GM12864 (cell line): ENCODE data around the gene MRPL36.
"Not testable (repeated sequence)": the region's sequence is repeated elsewhere in the genome, so short reads cannot be mapped to it uniquely, and the experiment has no call there.

Experiments
- DNase-seq: peaks from one replicate; pipeline ENCODE4 v3.0.0-alpha.2; 2011; ENCODE audit warnings: low read depth
- H3K4me3 ChIP-seq: 2 replicates; pipeline ENCODE4 v1.5.1; 2011; ENCODE audit warnings: mild to moderate bottlenecking, low read depth, low read length, control low read depth
- CTCF ChIP-seq: IDR thresholded peaks from 2 replicates; pipeline ENCODE4 v1.5.1; 2011; ENCODE audit warnings: low read depth, mild to moderate bottlenecking, moderate library complexity, low read length, control low read depth, inconsistent platforms; ENCODE audit errors: missing control alignments

The MRPL36 gene

GRCh38 chr5:1800472-1801221 lies 1.0 kb upstream of the MRPL36 start:
- no peak for DNase-seq
- TF ChIP-seq CTCF: no peak
- H3K4me3 ChIP-seq: peak overlapping the region; percentile 98

- no peak for DNase-seq
- peak overlapping the region; percentile 98 for H3K4me3 ChIP-seq
- TF ChIP-seq CTCF: no peak
Observed at GRCh38 chr5:1799110-1799601, 481 bp downstream of the MRPL36 start.

GRCh38 chr5:1798589-1798988 lies 1.0 kb downstream of the MRPL36 start:
- H3K4me3 ChIP-seq: peak overlapping the region; percentile 98
- not testable (repeated sequence) for DNase-seq

GRCh38 chr5:1797855-1798254 lies 1.8 kb downstream of the MRPL36 start:
- TF ChIP-seq CTCF: no peak
- H3K4me3 ChIP-seq: no peak overlapping the region
- no peak for DNase-seq

GRCh38 chr5:1797103-1797800 lies 2.4 kb downstream of the MRPL36 start:
- no peak overlapping the region for H3K4me3 ChIP-seq
- no peak for DNase-seq
- no peak for TF ChIP-seq CTCF

GRCh38 chr5:1796371-1797102 lies 3.1 kb downstream of the MRPL36 start:
- TF ChIP-seq CTCF: no peak
- H3K4me3 ChIP-seq: no peak overlapping the region
- DNase-seq: no peak

- no peak for TF ChIP-seq CTCF
- DNase-seq: no peak
- H3K4me3 ChIP-seq: no peak overlapping the region
Observed at GRCh38 chr5:1795931-1796330, 3.7 kb downstream of the MRPL36 start.
